Activated T-helper 1 cell treated with anti-CD3 and anti-CD28 coated beads, Interleukin-12 subunit alpha, Interleukin-12 subunit beta, Interleukin-2, Interleukin-4 antibody, amounts not matched to agents 30 ng/mL and 10 ng/mL and 1 ng/mL, durations not matched to agents 14 hours and 24 hours and 36 hours (primary cell): ENCODE data around the gene PTTG1. TPM values are rescaled to one million over a fixed set of nuclear protein-coding genes. Genes with fewer than 3 reads are reported as not detected.

ENCODE experiments used
- DNase-seq: peaks from one replicate; pipeline ENCODE4 v3.0.0; 2021; ENCODE audit warnings: low spot score
- H3K27ac Mint-ChIP-seq: one replicate; pipeline ENCODE4 v1.8.0; 2021; ENCODE audit warnings: mild to moderate bottlenecking, mixed read lengths
- H3K27me3 Mint-ChIP-seq: one replicate; pipeline ENCODE4 v1.8.0; 2022; ENCODE audit warnings: mild to moderate bottlenecking, moderate library complexity, mixed read lengths; ENCODE audit not compliant: insufficient read depth
- H3K36me3 Mint-ChIP-seq: one replicate; pipeline ENCODE4 v1.8.0; 2021; ENCODE audit warnings: low read depth, mixed read lengths
- H3K4me1 Mint-ChIP-seq: one replicate; pipeline ENCODE4 v1.8.0; 2021; ENCODE audit warnings: low read depth, mixed read lengths
- H3K4me3 Mint-ChIP-seq: one replicate; pipeline ENCODE4 v1.8.0; 2021; ENCODE audit warnings: mild to moderate bottlenecking, moderate library complexity, mixed read lengths
- H3K9me3 Mint-ChIP-seq: one replicate; pipeline ENCODE4 v1.8.0; 2021; ENCODE audit warnings: mixed read lengths
- intact Hi-C: fragments of 100-400 bp; cut with micrococcal nuclease; formaldehyde crosslinking; loops from one replicate; pipeline ENCODE4 v1.15.1; 2024
- total RNA-seq: library from RNA; stranded (reverse); gene quantifications from 2 replicates; pipeline ENCODE4 v1.2.3, GENCODE V29; 2022

PTTG1 gene
- total RNA-seq, 1 donor from 2014 or later = 75.5 TPM

GRCh38 chr5:160471761-160472160 lies 50.1 kb downstream of the PTTG1 start:
- DNase-seq = no peak
- Mint-ChIP-seq H3K4me1 (peaks cover 72% of the 10 kb centered on the region), H3K27ac (peak overlapping the region; percentile 73), H3K9me3 (no peaks in the 10 kb centered on the region), H3K36me3 (peaks cover 61% of the 10 kb centered on the region), H3K27me3 (no peaks in the 10 kb centered on the region), H3K4me3 (peak overlapping the region; percentile 100)
- intact Hi-C loops = no loop called here

GRCh38 chr5:160472482-160472881 lies 50.8 kb downstream of the PTTG1 start:
- no peak for DNase-seq
- no peaks in the 10 kb centered on the region for H3K27me3 Mint-ChIP-seq
- no peaks in the 10 kb centered on the region for H3K9me3 Mint-ChIP-seq
- H3K36me3 Mint-ChIP-seq = peaks cover 68% of the 10 kb centered on the region
- H3K27ac Mint-ChIP-seq = peak overlapping the region; percentile 73
- peak overlapping the region; percentile 100 for H3K4me3 Mint-ChIP-seq
- H3K4me1 Mint-ChIP-seq = peaks cover 72% of the 10 kb centered on the region
- intact Hi-C loops = no loop called here

- intact Hi-C loops = no loop called here
- Mint-ChIP-seq H3K4me3 (peak overlapping the region; percentile 79), H3K4me1 (peaks cover 80% of the 10 kb centered on the region), H3K27me3 (no peaks in the 10 kb centered on the region), H3K36me3 (peaks cover 73% of the 10 kb centered on the region), H3K9me3 (no peaks in the 10 kb centered on the region), H3K27ac (peak overlapping the region; percentile 1)
- DNase-seq = no peak
Measured at GRCh38 chr5:160473681-160474080, 52.0 kb downstream of the PTTG1 start.

- Mint-ChIP-seq H3K4me1 (peaks cover 82% of the 10 kb centered on the region), H3K27ac (peak overlapping the region; percentile 1), H3K9me3 (no peaks in the 10 kb centered on the region)
Measured at GRCh38 chr5:160474084-160474483, 52.4 kb downstream of the PTTG1 start.

GRCh38 chr5:160475864-160476438 lies 54.3 kb downstream of the PTTG1 start:
- no peak for DNase-seq
- Mint-ChIP-seq H3K27ac (no peak overlapping the region), H3K4me1 (peaks cover 93% of the 10 kb centered on the region), H3K4me3 (peak overlapping the region; percentile 49), H3K36me3 (peaks cover 75% of the 10 kb centered on the region), H3K27me3 (no peaks in the 10 kb centered on the region), H3K9me3 (no peaks in the 10 kb centered on the region)
- intact Hi-C loops = no loop called here

More at GRCh38 chr5:160474084-160474483, 52.4 kb downstream of the PTTG1 start:
- Mint-ChIP-seq H3K4me3 (peak overlapping the region; percentile 79), H3K27me3 (no peaks in the 10 kb centered on the region), H3K36me3 (peaks cover 74% of the 10 kb centered on the region)
- no peak for DNase-seq
- intact Hi-C loops = no loop called here

- intact Hi-C loops = loop anchor here (1.0 kb wide), 2 partner anchors 8 to 9 kb away; no protein-coding TSS in a partner anchor
- H3K4me3 Mint-ChIP-seq = peak overlapping the region; percentile 74
- H3K27ac Mint-ChIP-seq = peak overlapping the region; percentile 86
- H3K36me3 Mint-ChIP-seq = peaks cover 68% of the 10 kb centered on the region
- H3K9me3 Mint-ChIP-seq = no peaks in the 10 kb centered on the region
- peaks cover 89% of the 10 kb centered on the region for H3K4me1 Mint-ChIP-seq
- DNase-seq = no peak
- no peaks in the 10 kb centered on the region for H3K27me3 Mint-ChIP-seq
Measured at GRCh38 chr5:160477266-160477970, 55.8 kb downstream of the PTTG1 start.

- peaks cover 90% of the 10 kb centered on the region for H3K4me1 Mint-ChIP-seq
- intact Hi-C loops = no loop called here
- no peaks in the 10 kb centered on the region for H3K9me3 Mint-ChIP-seq
- peak overlapping the region; percentile 86 for H3K27ac Mint-ChIP-seq
- no peak for DNase-seq
- no peaks in the 10 kb centered on the region for H3K27me3 Mint-ChIP-seq
- peaks cover 70% of the 10 kb centered on the region for H3K36me3 Mint-ChIP-seq
- H3K4me3 Mint-ChIP-seq = peak overlapping the region; percentile 47
Measured at GRCh38 chr5:160478163-160478562, 56.5 kb downstream of the PTTG1 start.

Other genes with a start within 250 kb of the PTTG1 start
- not detected in 2 replicates for gene FABP6, start 192.3 kb upstream of the PTTG1 start, total RNA-seq
- gene CCNJL, start 109.3 kb upstream of the PTTG1 start, total RNA-seq = not detected in 2 replicates
- gene C1QTNF2, start 51.2 kb upstream of the PTTG1 start, total RNA-seq = not detected in 2 replicates
- 0.65 and 0.98 TPM in 2 replicates for gene FAM200C, start 21.8 kb upstream of the PTTG1 start, total RNA-seq
- 37.4 and 47.4 TPM in 2 replicates for gene SLU7, start 2.8 kb upstream of the PTTG1 start, total RNA-seq